ENCODE results near the gene BCL11A. TPM values are rescaled to one million over a fixed set of nuclear protein-coding genes. Genes with fewer than 3 reads are reported as not detected.

The BCL11A gene
- total RNA-seq, 4 donors from 2014 or later: 1.5 to 8.8 (median 3.2) TPM

- H3K4me3 ChIP-seq: no peak overlapping the region
- no peak for DNase-seq
- no peak overlapping the region for H3K27ac ChIP-seq
- no peaks in the 10 kb centered on the region for H3K36me3 ChIP-seq
- H3K9me3 ChIP-seq: no peaks in the 10 kb centered on the region
- intact Hi-C loops (cut with DNase I; ENCODE audit: low total_unique reads): no loop called here
- TF ChIP-seq POLR2A (IDR thresholded peaks at IDR 0.05) (no peak), CTCF (IDR thresholded peaks at IDR 0.05) (no peak)
- H3K4me1 ChIP-seq: no peaks in the 10 kb centered on the region
- H3K27me3 ChIP-seq: no peaks in the 10 kb centered on the region
These were observed 48.1 kb downstream of the BCL11A start for GRCh38 chr2:60505240-60505879.

GRCh38 chr2:60504049-60504448 is 49.4 kb downstream of the BCL11A start:
- Histone ChIP-seq H3K27ac (no peak overlapping the region), H3K27me3 (no peaks in the 10 kb centered on the region), H3K36me3 (no peaks in the 10 kb centered on the region), H3K4me1 (no peaks in the 10 kb centered on the region), H3K9me3 (no peaks in the 10 kb centered on the region), H3K4me3 (no peak overlapping the region)
- no peak for DNase-seq
- TF ChIP-seq CTCF (IDR thresholded peaks at IDR 0.05) (no peak), POLR2A (IDR thresholded peaks at IDR 0.05) (no peak)
- intact Hi-C loops (cut with DNase I; ENCODE audit: low total_unique reads): no loop called here

GRCh38 chr2:60502144-60502543 is 51.3 kb downstream of the BCL11A start:
- Histone ChIP-seq H3K4me1 (no peaks in the 10 kb centered on the region), H3K27me3 (no peaks in the 10 kb centered on the region), H3K36me3 (no peaks in the 10 kb centered on the region), H3K4me3 (no peak overlapping the region), H3K27ac (no peak overlapping the region), H3K9me3 (no peaks in the 10 kb centered on the region)
- TF ChIP-seq CTCF (IDR thresholded peaks at IDR 0.05): no peak
- TF ChIP-seq POLR2A (IDR thresholded peaks at IDR 0.05): no peak
- intact Hi-C loops (cut with DNase I; ENCODE audit: low total_unique reads): no loop called here
- no peak for DNase-seq

- Histone ChIP-seq H3K4me3 (no peak overlapping the region), H3K27me3 (no peaks in the 10 kb centered on the region), H3K27ac (no peak overlapping the region), H3K4me1 (no peaks in the 10 kb centered on the region), H3K9me3 (no peaks in the 10 kb centered on the region), H3K36me3 (no peaks in the 10 kb centered on the region)
- intact Hi-C loops (cut with DNase I; ENCODE audit: low total_unique reads): no loop called here
- no peak for DNase-seq
- no peak for TF ChIP-seq CTCF (IDR thresholded peaks at IDR 0.05)
- no peak for TF ChIP-seq POLR2A (IDR thresholded peaks at IDR 0.05)
These were observed 52.6 kb downstream of the BCL11A start for GRCh38 chr2:60500861-60501260.

GRCh38 chr2:60499651-60500265 is 53.7 kb downstream of the BCL11A start:
- H3K4me1 ChIP-seq: no peaks in the 10 kb centered on the region
- no peak overlapping the region for H3K27ac ChIP-seq

More at GRCh38 chr2:60499651-60500265, 53.7 kb downstream of the BCL11A start:
- no peaks in the 10 kb centered on the region for H3K27me3 ChIP-seq
- DNase-seq: no peak
- TF ChIP-seq CTCF (IDR thresholded peaks at IDR 0.05): no peak
- TF ChIP-seq POLR2A (IDR thresholded peaks at IDR 0.05): no peak
- no peaks in the 10 kb centered on the region for H3K36me3 ChIP-seq
- H3K9me3 ChIP-seq: no peaks in the 10 kb centered on the region
- intact Hi-C loops (cut with DNase I; ENCODE audit: low total_unique reads): no loop called here
- H3K4me3 ChIP-seq: no peak overlapping the region
